H1 (cell line): ENCODE data around the gene RAD52. TPM values are rescaled to one million over a fixed set of nuclear protein-coding genes. Genes with fewer than 3 reads are reported as not detected.

Experiments used
- ATF2 ChIP-seq: IDR thresholded peaks from 2 replicates; pipeline ENCODE4 v1.6.1; 2012; ENCODE audit warnings: low read length, inconsistent platforms
- CTCF ChIP-seq, 3 experiments: IDR thresholded peaks; 1 replicate in 2 of 3; 2 replicates in 1 of 3; pipeline versions ENCODE4 v1.5.1 to v1.6.1; 2011; ENCODE audit warnings: low read length in 3 of 3, mild to moderate bottlenecking in 3 of 3, inconsistent platforms in 2 of 3, low read depth in 1 of 3, moderate library complexity in 1 of 3; ENCODE audit not compliant: insufficient read depth in 1 of 3; ENCODE audit errors: control extremely low read depth in 1 of 3
- RNF2 ChIP-seq: fragments of 200-900, 300-1000 bp; sonication (generic); IDR thresholded peaks from 2 replicates; pipeline ENCODE4 v1.7.1; 2016; ENCODE audit warnings: borderline replicate concordance, low read depth, mild to moderate bottlenecking, antibody characterized with exemption, low read length; ENCODE audit not compliant: poor library complexity, severe bottlenecking; ENCODE audit errors: missing control alignments
- SP4 ChIP-seq: IDR thresholded peaks from 2 replicates; pipeline ENCODE4 v1.6.1; 2012; ENCODE audit warnings: low read length, inconsistent platforms
- TAF7 ChIP-seq: optimal IDR thresholded peaks from 2 replicates; pipeline ENCODE3; 2011; ENCODE audit warnings: low read depth, mild to moderate bottlenecking, inconsistent platforms, low read length, moderate library complexity, borderline replicate concordance
- polyA plus RNA-seq, 7 experiments: library from polyadenylated mRNA; depleted of rRNA in 3 of 7; stranded (reverse) in 5 of 7; unstranded in 2 of 7; fragments of >200 nt in 5 of 7; fragments of 200-250 nt in 2 of 7; gene quantifications; 1 replicate in 5 of 7; 2 replicates in 1 of 7; 4 replicates in 1 of 7; pipeline versions ENCODE4 v1.2.1 to v1.2.3, GENCODE V29; 2011 to 2013; ENCODE audit warnings: missing spikeins in 2 of 7, mixed read lengths in 2 of 7
- total RNA-seq: library from RNA; stranded (reverse); fragmentation: NEBNext Ultra II Directional; extraction: Animal tissue kit (Norgen Biotek cat#: 25700); gene quantifications from 2 replicates; pipeline ENCODE4 v1.2.1, GENCODE V29; 2021
- TF ChIP-seq, protein P1 (sequence below): fragments of 300-600 bp; sonication (generic); IDR thresholded peaks from 2 replicates; pipeline ENCODE4 v1.7.1; 2012; ENCODE audit warnings: low read length, moderate library complexity, mild to moderate bottlenecking, inconsistent platforms; ENCODE audit not compliant: insufficient replicate concordance

The RAD52 gene
- total and polyA plus RNA-seq, 2 of the 8 experiments (the other 6 are each of a cell fraction or from before 2014, with no cell fraction given) = 12.5 to 14.3 TPM

DNA sequence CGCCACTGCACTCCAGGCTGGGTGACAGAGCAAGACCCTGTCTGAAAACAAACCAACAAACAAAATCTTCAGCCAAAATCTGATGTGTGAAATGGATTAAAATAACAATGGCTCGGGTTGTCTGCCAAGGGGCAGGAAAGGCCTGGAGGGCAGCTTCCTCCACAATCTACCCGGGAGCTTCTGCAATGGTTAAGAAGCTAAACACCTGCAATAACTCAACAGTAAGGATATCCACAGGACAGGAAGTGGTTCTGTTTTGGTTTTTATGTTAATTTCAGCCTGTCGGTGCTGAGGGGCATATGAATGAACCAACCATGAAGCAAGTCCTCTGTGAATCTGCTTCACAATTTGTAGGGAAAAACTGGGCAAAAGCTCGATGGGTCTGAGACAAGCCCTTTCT, 34.4 kb downstream of the RAD52 start (continued):
- TF ChIP-seq RNF2 = no peak
- TF ChIP-seq, protein P1, sequence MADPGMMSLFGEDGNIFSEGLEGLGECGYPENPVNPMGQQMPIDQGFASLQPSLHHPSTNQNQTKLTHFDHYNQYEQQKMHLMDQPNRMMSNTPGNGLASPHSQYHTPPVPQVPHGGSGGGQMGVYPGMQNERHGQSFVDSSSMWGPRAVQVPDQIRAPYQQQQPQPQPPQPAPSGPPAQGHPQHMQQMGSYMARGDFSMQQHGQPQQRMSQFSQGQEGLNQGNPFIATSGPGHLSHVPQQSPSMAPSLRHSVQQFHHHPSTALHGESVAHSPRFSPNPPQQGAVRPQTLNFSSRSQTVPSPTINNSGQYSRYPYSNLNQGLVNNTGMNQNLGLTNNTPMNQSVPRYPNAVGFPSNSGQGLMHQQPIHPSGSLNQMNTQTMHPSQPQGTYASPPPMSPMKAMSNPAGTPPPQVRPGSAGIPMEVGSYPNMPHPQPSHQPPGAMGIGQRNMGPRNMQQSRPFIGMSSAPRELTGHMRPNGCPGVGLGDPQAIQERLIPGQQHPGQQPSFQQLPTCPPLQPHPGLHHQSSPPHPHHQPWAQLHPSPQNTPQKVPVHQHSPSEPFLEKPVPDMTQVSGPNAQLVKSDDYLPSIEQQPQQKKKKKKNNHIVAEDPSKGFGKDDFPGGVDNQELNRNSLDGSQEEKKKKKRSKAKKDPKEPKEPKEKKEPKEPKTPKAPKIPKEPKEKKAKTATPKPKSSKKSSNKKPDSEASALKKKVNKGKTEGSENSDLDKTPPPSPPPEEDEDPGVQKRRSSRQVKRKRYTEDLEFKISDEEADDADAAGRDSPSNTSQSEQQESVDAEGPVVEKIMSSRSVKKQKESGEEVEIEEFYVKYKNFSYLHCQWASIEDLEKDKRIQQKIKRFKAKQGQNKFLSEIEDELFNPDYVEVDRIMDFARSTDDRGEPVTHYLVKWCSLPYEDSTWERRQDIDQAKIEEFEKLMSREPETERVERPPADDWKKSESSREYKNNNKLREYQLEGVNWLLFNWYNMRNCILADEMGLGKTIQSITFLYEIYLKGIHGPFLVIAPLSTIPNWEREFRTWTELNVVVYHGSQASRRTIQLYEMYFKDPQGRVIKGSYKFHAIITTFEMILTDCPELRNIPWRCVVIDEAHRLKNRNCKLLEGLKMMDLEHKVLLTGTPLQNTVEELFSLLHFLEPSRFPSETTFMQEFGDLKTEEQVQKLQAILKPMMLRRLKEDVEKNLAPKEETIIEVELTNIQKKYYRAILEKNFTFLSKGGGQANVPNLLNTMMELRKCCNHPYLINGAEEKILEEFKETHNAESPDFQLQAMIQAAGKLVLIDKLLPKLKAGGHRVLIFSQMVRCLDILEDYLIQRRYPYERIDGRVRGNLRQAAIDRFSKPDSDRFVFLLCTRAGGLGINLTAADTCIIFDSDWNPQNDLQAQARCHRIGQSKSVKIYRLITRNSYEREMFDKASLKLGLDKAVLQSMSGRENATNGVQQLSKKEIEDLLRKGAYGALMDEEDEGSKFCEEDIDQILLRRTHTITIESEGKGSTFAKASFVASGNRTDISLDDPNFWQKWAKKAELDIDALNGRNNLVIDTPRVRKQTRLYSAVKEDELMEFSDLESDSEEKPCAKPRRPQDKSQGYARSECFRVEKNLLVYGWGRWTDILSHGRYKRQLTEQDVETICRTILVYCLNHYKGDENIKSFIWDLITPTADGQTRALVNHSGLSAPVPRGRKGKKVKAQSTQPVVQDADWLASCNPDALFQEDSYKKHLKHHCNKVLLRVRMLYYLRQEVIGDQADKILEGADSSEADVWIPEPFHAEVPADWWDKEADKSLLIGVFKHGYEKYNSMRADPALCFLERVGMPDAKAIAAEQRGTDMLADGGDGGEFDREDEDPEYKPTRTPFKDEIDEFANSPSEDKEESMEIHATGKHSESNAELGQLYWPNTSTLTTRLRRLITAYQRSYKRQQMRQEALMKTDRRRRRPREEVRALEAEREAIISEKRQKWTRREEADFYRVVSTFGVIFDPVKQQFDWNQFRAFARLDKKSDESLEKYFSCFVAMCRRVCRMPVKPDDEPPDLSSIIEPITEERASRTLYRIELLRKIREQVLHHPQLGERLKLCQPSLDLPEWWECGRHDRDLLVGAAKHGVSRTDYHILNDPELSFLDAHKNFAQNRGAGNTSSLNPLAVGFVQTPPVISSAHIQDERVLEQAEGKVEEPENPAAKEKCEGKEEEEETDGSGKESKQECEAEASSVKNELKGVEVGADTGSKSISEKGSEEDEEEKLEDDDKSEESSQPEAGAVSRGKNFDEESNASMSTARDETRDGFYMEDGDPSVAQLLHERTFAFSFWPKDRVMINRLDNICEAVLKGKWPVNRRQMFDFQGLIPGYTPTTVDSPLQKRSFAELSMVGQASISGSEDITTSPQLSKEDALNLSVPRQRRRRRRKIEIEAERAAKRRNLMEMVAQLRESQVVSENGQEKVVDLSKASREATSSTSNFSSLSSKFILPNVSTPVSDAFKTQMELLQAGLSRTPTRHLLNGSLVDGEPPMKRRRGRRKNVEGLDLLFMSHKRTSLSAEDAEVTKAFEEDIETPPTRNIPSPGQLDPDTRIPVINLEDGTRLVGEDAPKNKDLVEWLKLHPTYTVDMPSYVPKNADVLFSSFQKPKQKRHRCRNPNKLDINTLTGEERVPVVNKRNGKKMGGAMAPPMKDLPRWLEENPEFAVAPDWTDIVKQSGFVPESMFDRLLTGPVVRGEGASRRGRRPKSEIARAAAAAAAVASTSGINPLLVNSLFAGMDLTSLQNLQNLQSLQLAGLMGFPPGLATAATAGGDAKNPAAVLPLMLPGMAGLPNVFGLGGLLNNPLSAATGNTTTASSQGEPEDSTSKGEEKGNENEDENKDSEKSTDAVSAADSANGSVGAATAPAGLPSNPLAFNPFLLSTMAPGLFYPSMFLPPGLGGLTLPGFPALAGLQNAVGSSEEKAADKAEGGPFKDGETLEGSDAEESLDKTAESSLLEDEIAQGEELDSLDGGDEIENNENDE = no peak
- TF ChIP-seq TAF7 = no peak
- TF ChIP-seq SP4 = no peak
- TF ChIP-seq ATF2 = no peak
- no peak for TF ChIP-seq CTCF (IDR thresholded peaks at IDR 0.05; ENCODE audit: control extremely low read depth in 1 of 3, insufficient read depth in 1 of 3, low read depth in 1 of 3, low read length in 3 of 3)
